ENCODE results near the gene PTPN3. TPM values are rescaled to one million over a fixed set of nuclear protein-coding genes. Genes with fewer than 3 reads are reported as not detected.
A peak's percentile ranks its signal among the peaks of the same experiment; 100 is the strongest.

Gene PTPN3
- total RNA-seq, 2 experiments from 2014 or later = 1.2 to 1.4 TPM

GRCh38 chr9:109474170-109474569 lies 23.9 kb downstream of the PTPN3 start:
- H3K4me3 Mint-ChIP-seq = no peak overlapping the region
- DNase-seq = no peak
- H3K4me1 Mint-ChIP-seq = no peaks in the 10 kb centered on the region
- peaks cover 21% of the 10 kb centered on the region for H3K27me3 Mint-ChIP-seq
- H3K9me3 Mint-ChIP-seq = no peaks in the 10 kb centered on the region
- no peak overlapping the region for H3K27ac Mint-ChIP-seq
- H3K36me3 Mint-ChIP-seq = no peaks in the 10 kb centered on the region

DNA sequence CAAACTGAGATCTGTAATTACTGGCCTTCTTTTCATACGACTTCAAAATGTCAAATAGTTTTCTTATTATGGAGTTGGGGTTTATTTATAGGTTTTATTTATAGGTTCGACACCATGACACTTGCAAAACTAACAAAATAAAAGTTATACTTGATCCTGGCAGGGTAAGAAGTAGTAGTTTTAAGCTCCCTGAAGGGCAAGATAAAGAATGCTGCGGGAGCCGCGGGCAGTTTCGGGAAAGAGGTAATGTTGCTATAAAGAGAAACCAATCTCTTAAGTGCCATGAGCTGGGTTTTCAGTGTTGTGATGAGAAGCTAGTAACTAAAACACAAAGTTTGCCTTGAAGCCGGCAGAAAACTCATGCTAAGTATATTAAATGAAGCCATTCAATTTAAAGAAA lies 24.8 kb downstream of the PTPN3 start:
- H3K36me3 Mint-ChIP-seq = no peaks in the 10 kb centered on the region
- H3K27me3 Mint-ChIP-seq = peaks cover 19% of the 10 kb centered on the region
- no peak for DNase-seq
- H3K4me3 Mint-ChIP-seq = no peak overlapping the region
- no peaks in the 10 kb centered on the region for H3K9me3 Mint-ChIP-seq
- H3K27ac Mint-ChIP-seq = no peak overlapping the region
- no peaks in the 10 kb centered on the region for H3K4me1 Mint-ChIP-seq

- Mint-ChIP-seq H3K27ac (no peak overlapping the region), H3K9me3 (no peaks in the 10 kb centered on the region), H3K4me1 (peaks cover 3% of the 10 kb centered on the region), H3K4me3 (no peak overlapping the region), H3K36me3 (no peaks in the 10 kb centered on the region), H3K27me3 (peaks cover 19% of the 10 kb centered on the region)
- no peak for DNase-seq
Observed at GRCh38 chr9:109471475-109472393, 26.4 kb downstream of the PTPN3 start.

DNA sequence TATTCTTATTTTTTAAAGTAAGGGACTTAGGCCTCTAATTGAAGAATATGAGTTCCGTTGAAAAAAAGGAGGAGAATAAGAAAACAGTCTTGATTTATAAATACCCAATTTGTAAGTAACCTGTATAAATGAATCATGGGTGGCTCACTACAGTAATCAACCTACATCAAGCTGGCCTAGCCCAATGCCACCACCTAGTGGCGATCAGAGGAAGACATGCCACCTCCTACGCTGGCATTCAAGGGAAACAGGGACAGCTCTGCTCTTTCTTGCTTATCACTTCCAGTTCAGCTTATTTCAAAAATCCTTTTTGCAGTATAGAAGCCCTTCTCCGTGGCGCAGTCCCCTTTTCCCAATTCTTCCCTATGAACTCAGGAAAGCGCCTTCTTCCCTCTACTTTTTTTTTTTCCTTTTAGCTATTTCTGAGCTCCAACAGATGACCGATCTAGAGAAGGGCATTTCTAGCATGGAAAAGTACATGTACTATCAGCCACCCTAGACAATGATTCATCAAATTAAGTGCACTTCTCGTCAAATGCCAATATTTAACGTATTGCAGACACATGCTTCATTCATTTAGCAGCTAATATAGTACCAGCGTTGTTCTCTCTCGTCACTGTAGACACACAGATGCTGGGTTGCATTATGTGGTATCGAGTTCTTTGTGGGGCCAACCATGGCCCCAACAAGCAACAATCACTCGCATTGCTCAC lies 28.3 kb downstream of the PTPN3 start:
- H3K27me3 Mint-ChIP-seq = peaks cover 19% of the 10 kb centered on the region

GRCh38 chr9:109468927-109469326 lies 29.2 kb downstream of the PTPN3 start:
- Mint-ChIP-seq H3K4me3 (no peak overlapping the region), H3K4me1 (peaks cover 3% of the 10 kb centered on the region), H3K9me3 (no peaks in the 10 kb centered on the region), H3K27ac (no peak overlapping the region), H3K36me3 (no peaks in the 10 kb centered on the region), H3K27me3 (peaks cover 13% of the 10 kb centered on the region)
- no peak for DNase-seq

More for the DNA sequence above, 28.3 kb downstream of the PTPN3 start:
- H3K4me1 Mint-ChIP-seq = peaks cover 3% of the 10 kb centered on the region
- no peak overlapping the region for H3K4me3 Mint-ChIP-seq
- H3K9me3 Mint-ChIP-seq = no peaks in the 10 kb centered on the region
- H3K36me3 Mint-ChIP-seq = no peaks in the 10 kb centered on the region
- DNase-seq = peak; percentile 65
- H3K27ac Mint-ChIP-seq = no peak overlapping the region

DNA sequence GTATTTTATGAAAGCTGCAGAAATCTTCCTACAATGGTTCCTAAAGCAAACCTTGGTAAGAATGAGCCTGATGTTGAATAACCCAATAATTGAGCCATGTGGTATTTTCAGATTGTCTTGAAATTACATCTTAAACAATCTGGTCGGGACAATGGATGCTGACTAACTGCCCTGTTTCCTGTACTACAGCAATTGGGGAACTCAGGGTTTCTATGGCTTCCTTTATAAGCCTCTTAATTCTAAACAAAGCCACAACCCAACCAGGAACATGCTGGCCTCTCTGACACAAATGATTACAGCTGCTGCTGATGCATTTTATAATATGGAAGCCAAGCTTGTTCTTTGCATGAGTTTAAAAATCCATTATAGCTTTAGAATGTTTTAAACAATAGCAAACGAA lies 30.2 kb downstream of the PTPN3 start:
- peaks cover 3% of the 10 kb centered on the region for H3K4me1 Mint-ChIP-seq

GRCh38 chr9:109466623-109467590 lies 31.2 kb downstream of the PTPN3 start:
- Mint-ChIP-seq H3K27me3 (peaks cover 7% of the 10 kb centered on the region), H3K4me1 (peaks cover 3% of the 10 kb centered on the region), H3K27ac (no peak overlapping the region), H3K9me3 (no peaks in the 10 kb centered on the region), H3K4me3 (no peak overlapping the region), H3K36me3 (no peaks in the 10 kb centered on the region)
- no peak for DNase-seq

More for the DNA sequence above, 30.2 kb downstream of the PTPN3 start:
- Mint-ChIP-seq H3K9me3 (no peaks in the 10 kb centered on the region), H3K36me3 (no peaks in the 10 kb centered on the region), H3K27ac (no peak overlapping the region), H3K4me3 (no peak overlapping the region), H3K27me3 (peaks cover 10% of the 10 kb centered on the region)
- DNase-seq = no peak

GRCh38 chr9:109463924-109464625 lies 34.0 kb downstream of the PTPN3 start:
- Mint-ChIP-seq H3K4me1 (peaks cover 3% of the 10 kb centered on the region), H3K9me3 (no peaks in the 10 kb centered on the region), H3K27me3 (peaks cover 10% of the 10 kb centered on the region), H3K27ac (no peak overlapping the region), H3K4me3 (no peak overlapping the region), H3K36me3 (no peaks in the 10 kb centered on the region)
- DNase-seq = no peak

DNA sequence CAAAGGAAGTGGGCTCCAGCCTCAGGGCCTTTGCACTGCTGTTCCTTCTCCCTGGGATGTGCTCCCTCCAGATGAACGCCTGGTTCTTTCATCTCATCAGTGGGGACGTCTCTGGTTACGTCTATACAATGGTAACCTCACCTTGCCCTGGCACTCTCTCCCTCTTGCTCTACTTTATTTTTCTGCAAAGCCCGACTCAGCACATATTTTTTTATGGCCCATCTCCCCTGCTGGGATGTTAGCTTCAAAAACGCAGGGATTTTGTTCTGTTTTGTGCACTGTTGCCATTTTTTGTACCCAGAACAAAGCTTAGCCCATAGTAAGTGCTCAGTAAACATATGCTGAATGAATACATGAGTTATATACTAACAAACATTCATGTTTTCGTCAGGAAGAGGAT lies 37.5 kb downstream of the PTPN3 start:
- Mint-ChIP-seq H3K36me3 (no peaks in the 10 kb centered on the region), H3K9me3 (no peaks in the 10 kb centered on the region), H3K4me3 (no peak overlapping the region), H3K27me3 (peaks cover 11% of the 10 kb centered on the region), H3K4me1 (no peaks in the 10 kb centered on the region), H3K27ac (no peak overlapping the region)
- DNase-seq = no peak

DNA sequence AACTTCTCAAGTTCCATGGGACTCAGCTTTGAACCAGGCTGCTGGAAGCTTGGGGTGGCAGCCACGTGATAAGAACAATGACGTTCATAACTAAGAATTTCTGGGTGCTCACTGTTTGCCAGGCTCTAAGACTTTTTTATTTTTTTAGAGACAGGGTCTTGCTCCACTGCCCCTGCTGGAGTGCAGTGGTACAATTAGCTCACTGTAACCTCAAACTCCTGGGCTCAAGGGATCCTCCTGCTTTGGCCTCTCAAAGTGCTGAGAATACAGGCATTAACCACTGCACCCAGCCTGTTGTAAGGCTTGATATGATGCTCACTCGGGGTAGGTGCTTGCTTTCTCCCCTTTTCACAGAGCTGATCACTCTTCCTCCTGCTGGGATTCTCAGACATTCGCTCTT lies 38.7 kb downstream of the PTPN3 start:
- no peak overlapping the region for H3K4me3 Mint-ChIP-seq
- peaks cover 17% of the 10 kb centered on the region for H3K27me3 Mint-ChIP-seq
- no peaks in the 10 kb centered on the region for H3K4me1 Mint-ChIP-seq
- no peak overlapping the region for H3K27ac Mint-ChIP-seq
- DNase-seq = no peak
- no peaks in the 10 kb centered on the region for H3K9me3 Mint-ChIP-seq
- H3K36me3 Mint-ChIP-seq = no peaks in the 10 kb centered on the region

- H3K27ac Mint-ChIP-seq = no peak overlapping the region
- H3K4me1 Mint-ChIP-seq = no peaks in the 10 kb centered on the region
- H3K27me3 Mint-ChIP-seq = peaks cover 17% of the 10 kb centered on the region
Observed at GRCh38 chr9:109458453-109459211, 39.5 kb downstream of the PTPN3 start.

GRCh38 chr9:109456811-109457210 lies 41.3 kb downstream of the PTPN3 start:
- Mint-ChIP-seq H3K4me3 (no peak overlapping the region), H3K4me1 (no peaks in the 10 kb centered on the region), H3K27ac (no peak overlapping the region), H3K36me3 (no peaks in the 10 kb centered on the region), H3K27me3 (peaks cover 14% of the 10 kb centered on the region), H3K9me3 (no peaks in the 10 kb centered on the region)
- no peak for DNase-seq

More at GRCh38 chr9:109458453-109459211, 39.5 kb downstream of the PTPN3 start:
- Mint-ChIP-seq H3K36me3 (no peaks in the 10 kb centered on the region), H3K9me3 (no peaks in the 10 kb centered on the region), H3K4me3 (no peak overlapping the region)
- DNase-seq = no peak

GRCh38 chr9:109455861-109456260 lies 42.2 kb downstream of the PTPN3 start:
- H3K27me3 Mint-ChIP-seq = peaks cover 17% of the 10 kb centered on the region
- DNase-seq = no peak
- no peaks in the 10 kb centered on the region for H3K4me1 Mint-ChIP-seq
- H3K36me3 Mint-ChIP-seq = no peaks in the 10 kb centered on the region
- no peaks in the 10 kb centered on the region for H3K9me3 Mint-ChIP-seq
- no peak overlapping the region for H3K27ac Mint-ChIP-seq
- no peak overlapping the region for H3K4me3 Mint-ChIP-seq

DNA sequence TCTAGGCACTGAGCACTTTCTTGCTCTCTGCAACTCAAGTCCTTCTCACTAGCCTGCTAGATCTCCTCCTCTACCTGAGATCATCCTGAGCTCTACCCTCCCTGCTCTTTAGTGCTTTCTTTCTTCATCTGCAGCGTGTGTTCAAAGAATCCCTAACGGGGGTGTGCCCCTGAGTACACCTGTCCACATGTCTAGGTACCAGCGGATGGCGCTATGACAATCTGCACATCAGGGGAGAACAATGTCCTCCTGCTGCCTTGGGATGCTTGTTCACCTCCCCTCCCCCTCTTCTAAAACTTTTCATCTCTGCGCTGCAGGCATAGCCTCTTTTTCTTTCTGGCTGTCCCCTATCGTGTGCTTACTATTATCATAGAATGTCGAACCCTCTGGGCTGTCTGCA lies 42.7 kb downstream of the PTPN3 start:
- no peaks in the 10 kb centered on the region for H3K9me3 Mint-ChIP-seq
- no peaks in the 10 kb centered on the region for H3K36me3 Mint-ChIP-seq
- no peak overlapping the region for H3K27ac Mint-ChIP-seq
- H3K4me1 Mint-ChIP-seq = no peaks in the 10 kb centered on the region
- DNase-seq = no peak
- H3K4me3 Mint-ChIP-seq = no peak overlapping the region
- H3K27me3 Mint-ChIP-seq = peaks cover 16% of the 10 kb centered on the region
